Inferior parietal cortex (tissue), 1 donor: Measurements from ENCODE around the gene CAPZB.

Experiments used
- DNase-seq: peaks from one replicate; pipeline ENCODE4 v3.0.0-alpha.2; 2016; ENCODE audit errors: extremely low spot score

The CAPZB gene

GRCh38 chr1:19468397-19468956 lies 16.9 kb downstream of the CAPZB start:
- DNase-seq: no peak

- no peak for DNase-seq
Measured at GRCh38 chr1:19467199-19468187, 17.8 kb downstream of the CAPZB start.

GRCh38 chr1:19466112-19466561 lies 19.2 kb downstream of the CAPZB start:
- DNase-seq: no peak

GRCh38 chr1:19465650-19466049 lies 19.7 kb downstream of the CAPZB start:
- DNase-seq: no peak

GRCh38 chr1:19465123-19465522 lies 20.2 kb downstream of the CAPZB start:
- DNase-seq: no peak

GRCh38 chr1:19464696-19465095 lies 20.6 kb downstream of the CAPZB start:
- no peak for DNase-seq

- DNase-seq: no peak
Measured at GRCh38 chr1:19463504-19463803, 21.9 kb downstream of the CAPZB start.

GRCh38 chr1:19462781-19463503 lies 22.4 kb downstream of the CAPZB start:
- no peak for DNase-seq

- DNase-seq: no peak
Measured at GRCh38 chr1:19461220-19461554, 24.2 kb downstream of the CAPZB start.

GRCh38 chr1:19460535-19461219 lies 24.7 kb downstream of the CAPZB start:
- no peak for DNase-seq

GRCh38 chr1:19458815-19459417 lies 26.4 kb downstream of the CAPZB start:
- DNase-seq: no peak

- DNase-seq: no peak
Measured at GRCh38 chr1:19457607-19458006, 27.7 kb downstream of the CAPZB start.

GRCh38 chr1:19456968-19457441 lies 28.3 kb downstream of the CAPZB start:
- DNase-seq: no peak

- DNase-seq: no peak
Measured at GRCh38 chr1:19455353-19455752, 30.0 kb downstream of the CAPZB start.

GRCh38 chr1:19454265-19455146 lies 30.8 kb downstream of the CAPZB start:
- DNase-seq: no peak

GRCh38 chr1:19453741-19454201 lies 31.6 kb downstream of the CAPZB start:
- DNase-seq: no peak

- no peak for DNase-seq
Measured at GRCh38 chr1:19452221-19452663, 33.1 kb downstream of the CAPZB start.

- DNase-seq: no peak
Measured at GRCh38 chr1:19450811-19451515, 34.4 kb downstream of the CAPZB start.

GRCh38 chr1:19449454-19450228 lies 35.7 kb downstream of the CAPZB start:
- DNase-seq: no peak
